K562 (cell line): ENCODE results near the gene SPZ1. TPM values are rescaled to one million over a fixed set of nuclear protein-coding genes. Genes with fewer than 3 reads are reported as not detected.

Experiments used
- ATAC-seq: fragments of 200-7000 bp; cut with Tn5 transposase; 3 replicates; pipeline ENCODE4 v1.9.1; 2020; ENCODE audit warnings: moderate library complexity
- BruUV-seq: library from RNA; stranded (reverse); fragments of 400-500 nt; replicated peaks from 2 replicates; lab custom pipeline; 2021; lab: Mats Ljungman, UMichigan
- CTCF ChIA-PET: fragments of 300-600 bp; formaldehyde crosslinking; extraction: SDS; loops from one replicate; lab custom pipeline; 2021; ENCODE audit warnings: low intra/inter-chr PET ratio; lab: Yijun Ruan, JAX
- POLR2A ChIA-PET: fragments of 300-600, 350-650 bp; sonication (Branson Sonifier 250); formaldehyde crosslinking; extraction: SDS; loops from one replicate; lab custom pipeline; 2021; ENCODE audit warnings: antibody characterized with exemption, inconsistent platforms; lab: Yijun Ruan, JAX
- DNase-seq, 4 experiments: peaks; one replicate each; pipeline versions ENCODE4 v3.0.0 to v3.0.0-alpha.2; 2011 to 2018; ENCODE audit warnings: low spot score in 3 of 4, mixed read lengths in 3 of 4; ENCODE audit errors: extremely low read depth in 1 of 4
- FAIRE-seq: peaks from 2 replicates; lab custom pipeline; 2011; peaks lifted over from hg19 to GRCh38; lab: Jason Lieb, UNC
- H2AFZ ChIP-seq: 2 replicates; pipeline ENCODE4 v1.6.0; 2011; ENCODE audit warnings: low read depth, low read length, control low read depth, inconsistent platforms
- H3K27ac ChIP-seq: fragments of 200-600 bp; 3 replicates; pipeline ENCODE4 v1.8.0; 2011; ENCODE audit warnings: low read depth, mild to moderate bottlenecking, control low read depth, inconsistent platforms, low read length, moderate library complexity, mixed read lengths; ENCODE audit errors: extremely low read depth
- H3K27me3 ChIP-seq, 2 experiments: fragments of 300-600 bp in 1 of 2; 2 replicates in 1 of 2; 3 replicates in 1 of 2; pipeline versions ENCODE4 v1.6.0 to v1.8.0; 2011; ENCODE audit warnings: inconsistent platforms in 2 of 2, low read length in 2 of 2, mild to moderate bottlenecking in 1 of 2, mixed read lengths in 1 of 2, moderate library complexity in 1 of 2; ENCODE audit not compliant: control insufficient read depth in 2 of 2, insufficient read depth in 2 of 2
- H3K36me3 ChIP-seq: fragments of 300-600 bp; 3 replicates; pipeline ENCODE4 v1.8.0; 2011; ENCODE audit warnings: mild to moderate bottlenecking, low read length, inconsistent platforms; ENCODE audit not compliant: control insufficient read depth, insufficient read depth
- H3K4me1 ChIP-seq, 2 experiments: fragments of 200-600 bp in 1 of 2; replicated peaks in 1 of 2; 2 replicates in 1 of 2; 3 replicates in 1 of 2; pipeline versions ENCODE4 v1.5.1 to v1.8.0; 2011; ENCODE audit warnings: inconsistent platforms in 2 of 2, low read length in 2 of 2, mild to moderate bottlenecking in 1 of 2, mixed read lengths in 1 of 2, moderate library complexity in 1 of 2; ENCODE audit not compliant: control insufficient read depth in 2 of 2, insufficient read depth in 2 of 2
- H3K4me2 ChIP-seq: 2 replicates; pipeline ENCODE4 v1.6.1; 2011; ENCODE audit warnings: low read length, control low read depth, inconsistent platforms, mixed read lengths; ENCODE audit not compliant: insufficient read depth
- H3K4me3 ChIP-seq: fragments of 200-600 bp; sonication (generic), shearing (Covaris generic); 2 replicates; pipeline ENCODE4 v1.5.1; 2016; ENCODE audit warnings: control low read depth, inconsistent platforms
- H3K79me2 ChIP-seq: fragments of 200-600 bp; 3 replicates; pipeline ENCODE4 v1.8.0; 2011; ENCODE audit warnings: low read length, inconsistent platforms; ENCODE audit not compliant: control insufficient read depth, insufficient read depth
- H3K9ac ChIP-seq, 2 experiments: 2 replicates each; pipeline versions ENCODE4 v1.6.0 to v1.6.1; 2011; ENCODE audit warnings: low read depth in 2 of 2, low read length in 2 of 2, control low read depth in 1 of 2, inconsistent platforms in 1 of 2, mild to moderate bottlenecking in 1 of 2, mixed read lengths in 1 of 2; ENCODE audit not compliant: insufficient read depth in 1 of 2
- H3K9me1 ChIP-seq: one replicate; pipeline ENCODE4 v1.6.0; 2011; ENCODE audit warnings: inconsistent platforms, mild to moderate bottlenecking, low read length, moderate library complexity; ENCODE audit not compliant: control insufficient read depth, insufficient read depth
- H3K9me3 ChIP-seq: replicated peaks from 2 replicates; pipeline ENCODE4 v1.5.1; 2011; ENCODE audit warnings: low read depth, low read length, inconsistent platforms; ENCODE audit not compliant: control insufficient read depth, insufficient read depth
- H4K20me1 ChIP-seq: replicated peaks from 2 replicates; pipeline ENCODE4 v1.6.1; 2011; ENCODE audit warnings: low read length, inconsistent platforms, mixed read lengths; ENCODE audit not compliant: control insufficient read depth, insufficient read depth
- ATF7 ChIP-seq: fragments of 450-650 bp; IDR thresholded peaks from 2 replicates; pipeline ENCODE4 v1.7.1; 2014; ENCODE audit warnings: mild to moderate bottlenecking, moderate library complexity
- CAMTA2 ChIP-seq: fragments of 250-450 bp; sonication (Bioruptor Pico); conservative IDR thresholded peaks from 2 replicates; pipeline ENCODE4 v1.5.1; 2022
- CBX2 ChIP-seq: fragments of 200-600 bp; sonication (generic); IDR thresholded peaks from one replicate; pipeline ENCODE4 v1.6.1; 2012; ENCODE audit warnings: mild to moderate bottlenecking, low read length, inconsistent platforms; ENCODE audit not compliant: insufficient read depth, poor library complexity, severe bottlenecking
- CREB3L1 ChIP-seq: fragments of 450-650 bp; IDR thresholded peaks from 2 replicates; pipeline ENCODE4 v1.6.1; 2014; ENCODE audit warnings: low read depth, mild to moderate bottlenecking, moderate library complexity, borderline replicate concordance
- HDAC6 ChIP-seq: IDR thresholded peaks from 2 replicates; pipeline ENCODE4 v1.6.1; 2012; ENCODE audit warnings: low read depth, mild to moderate bottlenecking, control low read depth, inconsistent platforms, low read length, moderate library complexity
- KLF10 ChIP-seq: fragments of 250-450 bp; sonication (Bioruptor Pico); IDR thresholded peaks from 2 replicates; pipeline ENCODE4 v1.6.1; 2021; ENCODE audit warnings: matching md5 sums
- MECOM ChIP-seq: fragments of 250-450 bp; sonication (Bioruptor Pico); IDR thresholded peaks from 2 replicates; pipeline ENCODE4 v1.8.0; 2022; ENCODE audit warnings: inconsistent platforms
- MLX ChIP-seq, 2 experiments: fragments of 450-650 bp in 1 of 2; sonication (generic) in 1 of 2; formaldehyde crosslinking; conservative IDR thresholded peaks; 2 replicates each; pipeline versions ENCODE4 v1.4.0 to v1.8.1; 2020 to 2022; ENCODE audit warnings: mild to moderate bottlenecking in 1 of 2, missing genetic modification reagents in 1 of 2
- POLR2AphosphoS5 ChIP-seq: IDR thresholded peaks from 2 replicates; pipeline ENCODE4 v1.6.1; 2011; ENCODE audit warnings: mild to moderate bottlenecking, low read depth, low read length, moderate library complexity; ENCODE audit not compliant: control insufficient read depth, insufficient read depth
- POLR3G ChIP-seq: IDR thresholded peaks from 2 replicates; pipeline ENCODE4 v1.6.1; 2011; ENCODE audit not compliant: insufficient read length, insufficient replicate concordance; ENCODE audit errors: extremely low read depth
- RNF2 ChIP-seq: sonication (generic); IDR thresholded peaks from 2 replicates; pipeline ENCODE4 v1.6.1; 2016
- TRIM25 ChIP-seq: fragments of 450-650 bp; IDR thresholded peaks from 2 replicates; pipeline ENCODE4 v1.7.0; 2016; ENCODE audit warnings: borderline replicate concordance
- TSC22D4 ChIP-seq: fragments of 450-650 bp; IDR thresholded peaks from 2 replicates; pipeline ENCODE4 v1.6.1; 2016; ENCODE audit warnings: missing genetic modification characterization, missing biosample characterization, control low read depth
- ZBTB43 ChIP-seq: sonication (generic); formaldehyde crosslinking; IDR thresholded peaks from 2 replicates; pipeline ENCODE4 v1.8.0; 2023; ENCODE audit warnings: mild to moderate bottlenecking, missing genetic modification reagents
- ZNF121 ChIP-seq: sonication (generic); formaldehyde crosslinking; conservative IDR thresholded peaks from 2 replicates; pipeline ENCODE4 v1.8.0; 2022; ENCODE audit warnings: missing genetic modification reagents
- ZNF224 ChIP-seq: sonication (generic); formaldehyde crosslinking; IDR thresholded peaks from 2 replicates; pipeline ENCODE4 v1.8.0; 2022; ENCODE audit warnings: mild to moderate bottlenecking, missing genetic modification reagents
- ZNF511 ChIP-seq: sonication (generic); formaldehyde crosslinking; IDR thresholded peaks from 2 replicates; pipeline ENCODE4 v1.8.0; 2022; ENCODE audit warnings: mild to moderate bottlenecking, missing genetic modification reagents
- ZNF766 ChIP-seq: fragments of 200-800 bp; sonication (Bioruptor generic); conservative IDR thresholded peaks from 2 replicates; pipeline ENCODE4 v1.6.1; 2016; ENCODE audit warnings: missing genetic modification characterization, missing compliant biosample characterization
- WGBS: fragments of 100-300 bp; shearing (Covaris generic); methylation state at CpG from one replicate; pipeline ENCODE4 v1.1.6; 2016; ENCODE audit warnings: low coverage, mixed read lengths; ENCODE audit not compliant: insufficient coverage; ENCODE audit errors: missing lambda C conversion rate; 5-methylcytosine and 5-hydroxymethylcytosine counted together
- in situ Hi-C: fragments of 300-500 bp; cut with MboI; formaldehyde crosslinking; loops from 4 replicates; pipeline ENCODE4 v1.15.0; 2018; ENCODE audit warnings: inconsistent platforms, mixed read lengths
- intact Hi-C: fragments of 100-400 bp; cut with micrococcal nuclease; formaldehyde crosslinking; loops from 2 replicates; pipeline ENCODE4 v1.14.2; 2022
- polyA plus RNA-seq, 8 experiments: library from polyadenylated mRNA; depleted of rRNA in 4 of 8; stranded (reverse) in 5 of 8; unstranded in 3 of 8; fragments of >200 nt; fragmentation: Nextera tagmentation in 2 of 8; fragmentation: Illumina TruSeq in 1 of 8; extraction: Ambion mirVana in 2 of 8; extraction: Trizol in 1 of 8; gene quantifications; 2 replicates each; pipeline versions ENCODE4 v1.2.1 to v1.2.3, GENCODE V29; 2011 to 2014; ENCODE audit warnings: inconsistent platforms in 1 of 8, missing spikeins in 1 of 8
- total RNA-seq, 7 experiments: library from RNA; depleted of rRNA in 6 of 7; stranded (reverse); fragments of >200 nt in 6 of 7; fragmentation: Illumina TruSeq in 2 of 7; extraction: Trizol in 2 of 7; gene quantifications; 2 replicates each; pipeline versions ENCODE4 v1.2.1 to v1.2.3, GENCODE V29; 2011 to 2021; ENCODE audit warnings: low replicate concordance in 1 of 7

Gene SPZ1
- total and polyA plus RNA-seq, 9 of the 15 experiments (the other 6 are each of a cell fraction or from before 2014, with no cell fraction given) = not detected

GRCh38 chr5:80324912-80325311 is 5.1 kb downstream of the SPZ1 start:
- H3K4me1 ChIP-seq = no peaks in the 10 kb centered on the region
- in situ Hi-C loops (loop anchor here (25.0 kb wide), 1 partner anchor 1313 kb away; no protein-coding TSS in a partner anchor), intact Hi-C loops (loop anchor here (10.0 kb wide), 1 partner anchor 160 kb away; the partner anchor contains the start of gene FAM151B)
- DNase-seq (no peak), FAIRE-seq (no peak), ATAC-seq (no peak)
- peaks cover 5 to 9% of the 10 kb centered on the region in 2 experiments; a peak in 4 of 5 replicates for H3K27me3 ChIP-seq
- no peak overlapping the region for H3K4me3 ChIP-seq
- H3K4me2 ChIP-seq = no peak overlapping the region
- no peaks in the 10 kb centered on the region for H3K9me3 ChIP-seq
- WGBS = no CpG with 5 or more reads among the region's 1 CpG
- no peak overlapping the region for H2AFZ ChIP-seq
- H3K36me3 ChIP-seq = no peaks in the 10 kb centered on the region
- ChIA-PET POLR2A (interaction anchor here (1.2 kb wide), 1 partner anchor 22 kb away, joined by 4 read pairs; no protein-coding TSS in a partner anchor), CTCF (no interaction called here)
- H3K27ac ChIP-seq = no peak overlapping the region
- no peaks in the 10 kb centered on the region for H4K20me1 ChIP-seq
- no TSS peak for BruUV-seq
- H3K9me1 ChIP-seq = no peaks in the 10 kb centered on the region
- H3K9ac ChIP-seq = no peak overlapping the region
- no peaks in the 10 kb centered on the region for H3K79me2 ChIP-seq
- TF ChIP-seq ZNF224 (CRISPR knock-in tag) (no peak), ZNF766 (CRISPR knock-in tag) (no peak), ZNF511 (CRISPR knock-in tag) (no peak), HDAC6 (no peak), MLX (CRISPR knock-in tag; conservative IDR thresholded peaks at IDR 0.05) (no peak), TSC22D4 (tag) (no peak), POLR3G (no peak), KLF10 (CRISPR knock-in tag) (no peak), TRIM25 (no peak), CBX2 (no peak), POLR2AphosphoS5 (no peak), ZNF121 (CRISPR knock-in tag) (no peak), RNF2 (no peak), ATF7 (no peak), CAMTA2 (CRISPR knock-in tag) (no peak), MECOM (CRISPR knock-in tag) (no peak), ZBTB43 (CRISPR knock-in tag) (no peak), CREB3L1 (no peak)
